Liver (tissue), 3 donors: ENCODE measurements around the gene TNK2.

Experiments used
- EGR1 ChIP-seq, 2 donors: IDR thresholded peaks; 2 replicates each; pipeline ENCODE4 v1.6.1; 2016 to 2018; ENCODE audit warnings: antibody characterized with exemption in 2 of 2, low read depth in 2 of 2
- FOXA1 ChIP-seq: IDR thresholded peaks from 2 replicates; pipeline ENCODE4 v1.6.1; 2016; ENCODE audit warnings: antibody characterized with exemption
- HNF4G ChIP-seq: IDR thresholded peaks from 2 replicates; pipeline ENCODE4 v1.6.1; 2016; ENCODE audit warnings: antibody characterized with exemption
- JUND ChIP-seq, 2 donors: IDR thresholded peaks; 2 replicates each; pipeline ENCODE4 v1.6.1; 2016; ENCODE audit warnings: antibody characterized with exemption in 2 of 2
- RAD21 ChIP-seq, 2 donors: IDR thresholded peaks; 2 replicates each; pipeline ENCODE4 v1.6.1; 2016; ENCODE audit warnings: antibody characterized with exemption in 2 of 2, mild to moderate bottlenecking in 2 of 2
- REST ChIP-seq: IDR thresholded peaks from 2 replicates; pipeline ENCODE4 v1.6.1; 2016; ENCODE audit warnings: antibody characterized with exemption, mild to moderate bottlenecking
- TAF1 ChIP-seq: conservative IDR thresholded peaks from 2 replicates; pipeline ENCODE4 v1.6.1; 2016; ENCODE audit warnings: antibody characterized with exemption, mild to moderate bottlenecking
- YY1 ChIP-seq: IDR thresholded peaks from 2 replicates; pipeline ENCODE4 v1.6.1; 2016; ENCODE audit warnings: antibody characterized with exemption, mild to moderate bottlenecking
- ZBTB33 ChIP-seq: IDR thresholded peaks from 2 replicates; pipeline ENCODE4 v1.6.1; 2016; ENCODE audit warnings: antibody characterized with exemption
- TF ChIP-seq, protein P1 (sequence below): fragments of 150-350 bp; IDR thresholded peaks from 2 replicates; pipeline ENCODE4 v1.5.1; 2017; ENCODE audit warnings: improper control_type of control experiment, low read depth, low read length; ENCODE audit not compliant: missing input control
- TF ChIP-seq, protein P2 (sequence below): IDR thresholded peaks from 2 replicates; pipeline ENCODE4 v1.6.1; 2016; ENCODE audit warnings: antibody characterized with exemption
- donor health status: healthy.
- donor health status: healthy.

GRCh38 chr3:195872800-195873199, 35.6 kb downstream of the TNK2 start:
- TF ChIP-seq ZBTB33 (no peak), FOXA1 (no peak), YY1 (no peak), TAF1 (no peak), JUND (IDR thresholded peaks at IDR 0.05) (no peak), RAD21 (IDR thresholded peaks at IDR 0.05) (no peak), EGR1 (IDR thresholded peaks at IDR 0.05; ENCODE audit: low read depth in 2 of 2) (no peak), HNF4G (no peak), REST (no peak)
- TF ChIP-seq, protein P1, sequence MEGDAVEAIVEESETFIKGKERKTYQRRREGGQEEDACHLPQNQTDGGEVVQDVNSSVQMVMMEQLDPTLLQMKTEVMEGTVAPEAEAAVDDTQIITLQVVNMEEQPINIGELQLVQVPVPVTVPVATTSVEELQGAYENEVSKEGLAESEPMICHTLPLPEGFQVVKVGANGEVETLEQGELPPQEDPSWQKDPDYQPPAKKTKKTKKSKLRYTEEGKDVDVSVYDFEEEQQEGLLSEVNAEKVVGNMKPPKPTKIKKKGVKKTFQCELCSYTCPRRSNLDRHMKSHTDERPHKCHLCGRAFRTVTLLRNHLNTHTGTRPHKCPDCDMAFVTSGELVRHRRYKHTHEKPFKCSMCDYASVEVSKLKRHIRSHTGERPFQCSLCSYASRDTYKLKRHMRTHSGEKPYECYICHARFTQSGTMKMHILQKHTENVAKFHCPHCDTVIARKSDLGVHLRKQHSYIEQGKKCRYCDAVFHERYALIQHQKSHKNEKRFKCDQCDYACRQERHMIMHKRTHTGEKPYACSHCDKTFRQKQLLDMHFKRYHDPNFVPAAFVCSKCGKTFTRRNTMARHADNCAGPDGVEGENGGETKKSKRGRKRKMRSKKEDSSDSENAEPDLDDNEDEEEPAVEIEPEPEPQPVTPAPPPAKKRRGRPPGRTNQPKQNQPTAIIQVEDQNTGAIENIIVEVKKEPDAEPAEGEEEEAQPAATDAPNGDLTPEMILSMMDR = no peak
- TF ChIP-seq, protein P2, sequence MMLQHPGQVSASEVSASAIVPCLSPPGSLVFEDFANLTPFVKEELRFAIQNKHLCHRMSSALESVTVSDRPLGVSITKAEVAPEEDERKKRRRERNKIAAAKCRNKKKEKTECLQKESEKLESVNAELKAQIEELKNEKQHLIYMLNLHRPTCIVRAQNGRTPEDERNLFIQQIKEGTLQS = no peak
